Activated naive CD8-positive, alpha-beta T cell treated with anti-CD3 and anti-CD28 coated beads, Interleukin-2, amount 50 U/mL, for 24 hours (primary cell): ENCODE measurements around the gene SMYD3.

Experiments
- ATAC-seq: fragments of 150-1000 bp; cut with Tn5 transposase; one replicate; pipeline ENCODE4 v1.10.0; 2021
- DNase-seq: peaks from one replicate; pipeline ENCODE4 v3.0.0; 2021
- H3K27ac Mint-ChIP-seq: one replicate; pipeline ENCODE4 v1.8.0; 2021; ENCODE audit warnings: mild to moderate bottlenecking, mixed read lengths
- H3K27me3 Mint-ChIP-seq: one replicate; pipeline ENCODE4 v1.8.0; 2021; ENCODE audit warnings: mixed read lengths
- H3K36me3 Mint-ChIP-seq: one replicate; pipeline ENCODE4 v1.8.0; 2021; ENCODE audit warnings: low read depth, mixed read lengths
- H3K4me1 Mint-ChIP-seq: one replicate; pipeline ENCODE4 v1.8.0; 2021; ENCODE audit warnings: mixed read lengths
- H3K4me3 Mint-ChIP-seq: one replicate; pipeline ENCODE4 v1.8.0; 2021; ENCODE audit warnings: mild to moderate bottlenecking, moderate library complexity, mixed read lengths
- H3K9me3 Mint-ChIP-seq: one replicate; pipeline ENCODE4 v1.8.0; 2021; ENCODE audit warnings: mixed read lengths

SMYD3 gene

DNA sequence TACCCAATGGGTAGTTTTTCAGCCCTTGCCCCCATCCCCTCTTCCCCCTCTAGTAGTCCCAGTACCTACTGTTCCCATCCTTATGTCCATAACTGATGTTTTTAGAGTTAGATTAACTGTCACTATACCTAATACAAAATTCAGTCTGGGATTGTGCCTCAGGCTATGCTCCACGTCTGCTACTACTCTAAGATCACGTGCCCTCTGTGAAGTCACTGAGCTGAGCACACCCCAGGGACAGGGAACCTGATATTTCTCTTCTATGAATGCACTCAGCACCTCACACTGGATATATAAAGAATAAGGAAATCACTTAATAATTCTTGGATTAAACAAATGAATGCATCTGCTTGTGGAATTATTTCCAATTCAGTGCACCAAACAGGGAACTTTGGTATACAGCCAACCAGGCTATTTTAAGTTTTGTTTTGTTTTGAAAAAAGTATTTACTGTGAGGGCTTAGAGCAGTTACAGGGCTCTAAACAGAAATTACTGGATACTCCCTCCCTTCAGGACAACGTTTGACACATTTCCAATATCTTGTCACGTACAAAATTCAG is 307.9 kb downstream of the SMYD3 start:
- DNase-seq (no peak), ATAC-seq (no peak)
- Mint-ChIP-seq H3K27ac (no peak overlapping the region), H3K9me3 (no peaks in the 10 kb centered on the region), H3K4me3 (no peak overlapping the region), H3K36me3 (no peaks in the 10 kb centered on the region), H3K4me1 (no peaks in the 10 kb centered on the region), H3K27me3 (no peaks in the 10 kb centered on the region)

- ATAC-seq = no peak
Observed at GRCh38 chr1:246198115-246198816, 308.8 kb downstream of the SMYD3 start.

DNA sequence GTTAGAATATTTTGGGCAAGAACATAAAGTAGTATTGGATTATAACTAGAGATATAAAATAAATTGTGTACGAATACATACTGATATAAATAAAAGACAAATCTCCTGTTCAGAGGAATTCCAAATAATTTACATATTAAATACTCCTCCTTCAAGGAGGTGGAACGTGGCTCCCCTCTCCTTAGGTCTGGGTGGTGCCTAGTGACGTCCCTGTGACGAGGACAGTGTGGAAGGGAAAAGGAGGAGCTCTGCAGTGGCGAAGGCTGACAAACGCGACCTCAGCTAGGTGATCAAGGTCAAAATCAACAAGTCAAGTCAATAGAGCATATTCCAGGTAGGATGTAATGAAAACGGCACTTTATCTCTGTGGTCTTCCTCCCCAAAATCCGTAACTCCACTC is 310.0 kb downstream of the SMYD3 start:
- Mint-ChIP-seq H3K4me1 (no peaks in the 10 kb centered on the region), H3K4me3 (no peak overlapping the region), H3K27ac (no peak overlapping the region), H3K36me3 (no peaks in the 10 kb centered on the region), H3K27me3 (no peaks in the 10 kb centered on the region), H3K9me3 (no peaks in the 10 kb centered on the region)
- ATAC-seq (no peak), DNase-seq (no peak)

More at GRCh38 chr1:246198115-246198816, 308.8 kb downstream of the SMYD3 start:
- Mint-ChIP-seq H3K27me3 (no peaks in the 10 kb centered on the region), H3K4me3 (no peak overlapping the region), H3K4me1 (no peaks in the 10 kb centered on the region), H3K9me3 (no peaks in the 10 kb centered on the region), H3K36me3 (no peaks in the 10 kb centered on the region), H3K27ac (no peak overlapping the region)
- DNase-seq = no peak

GRCh38 chr1:246195296-246195695 is 311.8 kb downstream of the SMYD3 start:
- Mint-ChIP-seq H3K27ac (no peak overlapping the region), H3K27me3 (no peaks in the 10 kb centered on the region), H3K4me1 (no peaks in the 10 kb centered on the region), H3K9me3 (no peaks in the 10 kb centered on the region), H3K36me3 (peaks cover 4% of the 10 kb centered on the region), H3K4me3 (no peak overlapping the region)
- ATAC-seq (no peak), DNase-seq (no peak)

GRCh38 chr1:246193537-246193936 is 313.5 kb downstream of the SMYD3 start:
- Mint-ChIP-seq H3K36me3 (peaks cover 4% of the 10 kb centered on the region), H3K4me3 (no peak overlapping the region)

GRCh38 chr1:246189126-246189525 is 318.0 kb downstream of the SMYD3 start:
- no peak overlapping the region for H3K4me3 Mint-ChIP-seq
- peaks cover 9% of the 10 kb centered on the region for H3K36me3 Mint-ChIP-seq
- H3K27me3 Mint-ChIP-seq = no peaks in the 10 kb centered on the region
- ATAC-seq (no peak), DNase-seq (no peak)
- H3K27ac Mint-ChIP-seq = no peak overlapping the region
- no peaks in the 10 kb centered on the region for H3K9me3 Mint-ChIP-seq
- no peaks in the 10 kb centered on the region for H3K4me1 Mint-ChIP-seq

More at GRCh38 chr1:246193537-246193936, 313.5 kb downstream of the SMYD3 start:
- ATAC-seq (no peak), DNase-seq (no peak)
- Mint-ChIP-seq H3K27ac (no peak overlapping the region), H3K9me3 (no peaks in the 10 kb centered on the region), H3K27me3 (no peaks in the 10 kb centered on the region), H3K4me1 (no peaks in the 10 kb centered on the region)

- DNase-seq (no peak), ATAC-seq (no peak)
- H3K27ac Mint-ChIP-seq = no peak overlapping the region
- H3K27me3 Mint-ChIP-seq = no peaks in the 10 kb centered on the region
- H3K36me3 Mint-ChIP-seq = peaks cover 9% of the 10 kb centered on the region
- no peak overlapping the region for H3K4me3 Mint-ChIP-seq
- H3K9me3 Mint-ChIP-seq = no peaks in the 10 kb centered on the region
- H3K4me1 Mint-ChIP-seq = no peaks in the 10 kb centered on the region
Observed at GRCh38 chr1:246187834-246188372, 319.2 kb downstream of the SMYD3 start.

DNA sequence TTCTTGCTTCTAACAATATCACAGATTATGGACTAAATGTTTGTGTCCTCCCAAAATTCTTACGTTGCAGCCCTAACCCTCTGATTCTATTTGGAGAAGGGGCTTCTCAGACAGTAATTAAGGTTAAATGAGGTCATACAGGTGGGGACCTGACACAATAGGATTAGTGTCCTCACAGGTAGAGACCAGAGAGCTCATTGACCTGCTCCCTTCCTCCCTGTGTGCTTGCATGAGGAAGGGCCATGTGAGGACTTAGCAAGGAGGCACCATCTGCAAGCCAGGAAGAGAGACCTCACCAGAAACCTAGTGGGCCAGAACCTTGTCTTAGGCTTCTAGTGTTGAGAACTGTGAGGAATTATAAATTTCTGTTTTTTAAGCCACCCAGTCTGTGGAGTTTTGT is 322.6 kb downstream of the SMYD3 start:
- Mint-ChIP-seq H3K4me1 (peaks cover 2% of the 10 kb centered on the region), H3K27ac (no peak overlapping the region), H3K4me3 (no peak overlapping the region), H3K27me3 (no peaks in the 10 kb centered on the region), H3K36me3 (peaks cover 6% of the 10 kb centered on the region), H3K9me3 (no peaks in the 10 kb centered on the region)
- DNase-seq = no peak
- ATAC-seq = no peak

DNA sequence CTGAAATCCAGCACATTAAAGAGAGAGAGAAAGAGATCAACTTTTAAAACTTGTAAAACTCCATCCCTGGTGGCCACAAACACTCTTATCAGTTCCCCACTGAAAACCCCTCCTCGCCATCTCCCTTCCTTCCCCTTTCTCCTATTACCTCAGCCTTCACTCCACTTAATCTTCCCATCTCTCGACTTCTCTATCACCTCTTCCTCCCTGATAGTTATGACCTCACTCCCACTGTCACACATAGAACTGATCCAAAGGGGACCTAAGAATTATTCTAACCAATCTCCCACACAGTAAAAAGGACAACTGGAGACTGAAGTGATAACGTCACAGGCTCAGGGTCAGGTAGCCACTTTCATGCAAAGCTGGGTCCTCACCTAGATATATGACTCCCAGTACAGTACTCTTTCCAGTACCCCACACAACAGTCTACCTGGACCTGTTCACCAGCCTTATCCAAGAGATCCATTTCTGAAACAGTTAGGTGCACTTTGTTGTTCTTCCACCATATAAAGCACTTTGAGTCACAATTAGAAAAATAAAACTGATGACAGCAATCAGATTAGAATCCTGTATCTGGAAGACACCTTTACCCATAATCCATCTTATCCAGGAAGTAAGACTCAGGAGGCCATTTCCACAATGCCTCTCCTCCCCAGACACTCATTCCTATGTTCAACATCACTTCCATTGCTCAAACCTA is 324.8 kb downstream of the SMYD3 start:
- Mint-ChIP-seq H3K36me3 (peaks cover 10% of the 10 kb centered on the region), H3K27ac (no peak overlapping the region), H3K27me3 (no peaks in the 10 kb centered on the region), H3K9me3 (no peaks in the 10 kb centered on the region), H3K4me1 (peaks cover 2% of the 10 kb centered on the region), H3K4me3 (no peak overlapping the region)
- ATAC-seq = no peak
- no peak for DNase-seq

DNA sequence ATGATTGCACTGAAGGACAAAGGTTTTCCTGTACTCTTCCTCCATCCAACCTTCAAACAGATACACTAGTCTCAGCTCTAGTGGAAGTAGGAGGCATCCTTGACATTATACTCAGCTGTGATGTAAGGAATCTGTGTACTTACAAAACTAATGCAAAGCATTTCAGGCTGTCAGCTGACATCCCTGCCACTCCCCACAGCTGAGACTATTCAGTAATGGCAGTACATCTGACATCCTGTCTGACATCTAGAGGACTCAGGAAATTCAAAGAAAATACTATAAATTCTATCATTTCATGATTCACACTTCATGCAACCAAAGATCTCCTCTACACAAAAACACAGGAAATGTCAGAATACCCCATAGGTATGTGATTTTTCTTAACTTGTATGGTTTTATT is 325.8 kb downstream of the SMYD3 start:
- H3K27me3 Mint-ChIP-seq = no peaks in the 10 kb centered on the region
- H3K4me3 Mint-ChIP-seq = no peak overlapping the region
- H3K36me3 Mint-ChIP-seq = peaks cover 8% of the 10 kb centered on the region
- ATAC-seq (no peak), DNase-seq (no peak)
- no peak overlapping the region for H3K27ac Mint-ChIP-seq
- H3K4me1 Mint-ChIP-seq = peaks cover 2% of the 10 kb centered on the region
- H3K9me3 Mint-ChIP-seq = no peaks in the 10 kb centered on the region

- no peak for DNase-seq
- Mint-ChIP-seq H3K27ac (no peak overlapping the region), H3K4me3 (no peak overlapping the region), H3K4me1 (peaks cover 2% of the 10 kb centered on the region), H3K27me3 (no peaks in the 10 kb centered on the region), H3K9me3 (no peaks in the 10 kb centered on the region), H3K36me3 (peaks cover 8% of the 10 kb centered on the region)
- ATAC-seq = no peak
Observed at GRCh38 chr1:246179401-246179800, 327.7 kb downstream of the SMYD3 start.

GRCh38 chr1:246178717-246179311 is 328.3 kb downstream of the SMYD3 start:
- DNase-seq = no peak
- Mint-ChIP-seq H3K27me3 (no peaks in the 10 kb centered on the region), H3K4me3 (no peak overlapping the region), H3K9me3 (no peaks in the 10 kb centered on the region), H3K27ac (no peak overlapping the region), H3K4me1 (peaks cover 2% of the 10 kb centered on the region), H3K36me3 (peaks cover 8% of the 10 kb centered on the region)
- no peak for ATAC-seq

GRCh38 chr1:246176126-246177024 is 330.7 kb downstream of the SMYD3 start:
- Mint-ChIP-seq H3K4me1 (no peaks in the 10 kb centered on the region), H3K9me3 (no peaks in the 10 kb centered on the region), H3K27ac (no peak overlapping the region), H3K4me3 (no peak overlapping the region), H3K27me3 (no peaks in the 10 kb centered on the region), H3K36me3 (peaks cover 8% of the 10 kb centered on the region)
- ATAC-seq = no peak
- DNase-seq = no peak
